Heart right ventricle (tissue), 16 donors: Measurements from ENCODE around the gene MACROD2. TPM values are rescaled to one million over a fixed set of nuclear protein-coding genes. Genes with fewer than 3 reads are reported as not detected.

ENCODE experiments used
- ATAC-seq, 8 donors: fragments of 200-7000 bp; cut with Tn5 transposase; one replicate each; pipeline ENCODE4 v1.9.1; 2020; ENCODE audit warnings: mild to moderate bottlenecking in 8 of 8, moderate library complexity in 8 of 8, moderate number of reproducible peaks in 1 of 8
- DNase-seq, 2 donors: peaks; one replicate each; pipeline ENCODE4 v3.0.0-alpha.2; 2020
- H3K27ac ChIP-seq, 10 donors: fragments of 200-600 bp; sonication (generic) in 2 of 10; one replicate each; pipeline versions ENCODE4 v1.5.0 to v1.8.0; 2020 to 2022; ENCODE audit warnings: mild to moderate bottlenecking in 3 of 10
- H3K27me3 ChIP-seq, 7 donors: fragments of 200-600 bp; one replicate each; pipeline ENCODE4 v1.8.0; 2021 to 2022; ENCODE audit warnings: mild to moderate bottlenecking in 2 of 7
- H3K36me3 ChIP-seq, 9 donors: fragments of 200-600 bp; sonication (generic) in 1 of 9; one replicate each; pipeline versions ENCODE4 v1.5.0 to v1.8.0; 2020 to 2022; ENCODE audit warnings: mild to moderate bottlenecking in 2 of 9
- H3K4me1 ChIP-seq, 9 donors: fragments of 200-600 bp; sonication (generic) in 1 of 9; one replicate each; pipeline versions ENCODE4 v1.5.0 to v1.8.0; 2020 to 2022; ENCODE audit warnings: mild to moderate bottlenecking in 4 of 9
- H3K4me3 ChIP-seq, 10 donors: fragments of 200-600 bp; sonication (generic) in 2 of 10; one replicate each; pipeline versions ENCODE4 v1.5.0 to v1.8.0; 2020 to 2022; ENCODE audit warnings: mild to moderate bottlenecking in 7 of 10, moderate library complexity in 2 of 10
- H3K9me3 ChIP-seq, 11 donors: fragments of 200-600 bp in 10 of 11; sonication (generic) in 2 of 11; one replicate each; pipeline versions ENCODE4 v1.5.0 to v1.8.0; 2013 to 2022; ENCODE audit warnings: mild to moderate bottlenecking in 2 of 11, control low read depth in 1 of 11, moderate library complexity in 1 of 11
- CTCF ChIP-seq, 9 donors: fragments of 200-600 bp; sonication (generic) in 2 of 9; IDR thresholded peaks; one replicate each; pipeline versions ENCODE4 v1.5.0 to v1.8.0; 2021 to 2022; ENCODE audit warnings: antibody characterized with exemption in 9 of 9, mild to moderate bottlenecking in 5 of 9, moderate library complexity in 1 of 9
- WGBS, 2 donors: extraction: QIAGEN DNeasy Blood & Tissue Kit; methylation state at CpG; one replicate each; pipeline ENCODE4 v1.1.7; 2013; ENCODE audit warnings: inconsistent platforms in 1 of 2; 5-methylcytosine and 5-hydroxymethylcytosine counted together
- intact Hi-C, 10 donors: fragments of 100-400 bp; cut with DNase I; formaldehyde crosslinking; loops; one replicate each; pipeline versions ENCODE4 v1.11.1 to v1.14.2; 2022
- polyA plus RNA-seq, 2 donors: library from polyadenylated mRNA; stranded (reverse); fragments of 200-250 nt; gene quantifications; one replicate each; pipeline ENCODE4 v1.2.3, GENCODE V29; 2013
- total RNA-seq, 10 donors: library from RNA; stranded (reverse); fragmentation: NEBNext Ultra II Directional in 3 of 10; extraction: Animal tissue kit (Norgen Biotek cat#: 25700) in 3 of 10; gene quantifications; one replicate each; pipeline versions ENCODE4 v1.2.1 to v1.2.4, GENCODE V29; 2021 to 2023
- donor health status: Arrhythmogenic right ventricular cardiomyopathy.
- donor health status: ischemic (EF 13 %, LVEDD 7.1; RV severe dilation, severe dysfunction).
- donor health status: healthy with polysubstance abuse.
- donor health status: DM: no; HTN: yes; CAD: no.
- donor health status: DM: no; HTN: no; CAD: no.
- donor health status: ischemic (EF 25% LVEDD 6.9; RV normal size, moderate dysfunction).
- donor health status: ischemic (EF 25% LVEDD 5.7; RV mildly dilated, moderate dysfunction).
- donor health status: healthy.
- donor health status: DM: yes; HTN: yes; CAD: no.
- donor health status: Ischemic cardiomyopathy.
- donor health status: ischemic (EF 35%, LVEDD 5.7; RV mildly dilated, moderate dysfunction).
- donor health status: nonischemic (EF 11% LVEDD 7.7; RV severe dilation, severe dysfunction).
- donor health status: DM: yes; HTN: yes; CAD: no.
- donor health status: PGD.
- donor health status: ischemic (EF 29% LVEDD 5.4; RV normal size, mild dysfunction).
- donor health status: nonischemic (EF 23%, LVEDD 6.1; RV moderate dilation, normal function).

Gene MACROD2
- total and polyA plus RNA-seq, 12 donors, result 0.28 to 6.4 (median 4.1) TPM

DNA sequence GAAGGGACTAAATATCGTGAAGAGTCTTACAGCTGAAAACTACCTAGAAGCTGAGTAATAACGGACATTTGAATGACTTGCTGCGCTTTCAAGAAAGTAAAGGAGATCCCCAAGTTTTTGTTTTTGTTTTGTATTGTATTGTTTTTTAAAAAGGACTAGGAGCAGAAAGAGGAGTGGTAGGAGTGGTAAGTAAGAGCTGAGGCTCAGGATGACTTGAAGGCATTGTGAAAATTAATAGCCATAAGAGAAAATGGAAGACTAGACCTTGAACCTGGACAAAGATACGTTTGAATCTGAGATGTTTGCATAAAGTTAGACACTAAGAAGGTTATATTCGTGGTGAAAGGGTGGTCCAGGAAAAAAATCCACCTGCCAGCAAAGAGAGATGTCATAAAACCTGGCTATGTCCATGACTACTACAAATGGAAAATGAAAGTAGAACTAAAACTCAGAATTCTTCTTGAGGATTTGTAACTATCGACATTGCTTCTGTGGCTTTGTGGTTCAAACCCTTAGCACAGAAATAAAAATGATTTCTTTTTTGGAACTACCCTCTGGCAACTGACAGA is 1166.8 kb downstream of the MACROD2 start:
- DNase-seq (no peak), ATAC-seq (no peak)
- H3K27ac ChIP-seq, result no peak overlapping the region
- no peaks in the 10 kb centered on the region for H3K4me1 ChIP-seq
- intact Hi-C loops, result no loop called here
- peak overlapping the region in 1 of 10 donors; percentile 9 for H3K4me3 ChIP-seq
- no peak for TF ChIP-seq CTCF (IDR thresholded peaks at IDR 0.05)
- H3K27me3 ChIP-seq, result no peaks in the 10 kb centered on the region
- H3K9me3 ChIP-seq, result peaks cover 0 to 3% (median 0%) of the 10 kb centered on the region in 11 donors
- no peaks in the 10 kb centered on the region for H3K36me3 ChIP-seq
- WGBS, 2 donors, result 72 to 80% methylated on average over 6 of the region's 6 CpGs

- Histone ChIP-seq H3K27ac (no peak overlapping the region), H3K27me3 (no peaks in the 10 kb centered on the region), H3K36me3 (no peaks in the 10 kb centered on the region), H3K4me3 (no peak overlapping the region), H3K9me3 (peaks cover 0 to 3% (median 0%) of the 10 kb centered on the region in 11 donors), H3K4me1 (no peaks in the 10 kb centered on the region)
- intact Hi-C loops, result no loop called here
- DNase-seq, result no peak
- no peak for TF ChIP-seq CTCF (IDR thresholded peaks at IDR 0.05)
- ATAC-seq, result no peak
Observed at GRCh38 chr20:15163632-15164031, 1168.3 kb downstream of the MACROD2 start.

DNA sequence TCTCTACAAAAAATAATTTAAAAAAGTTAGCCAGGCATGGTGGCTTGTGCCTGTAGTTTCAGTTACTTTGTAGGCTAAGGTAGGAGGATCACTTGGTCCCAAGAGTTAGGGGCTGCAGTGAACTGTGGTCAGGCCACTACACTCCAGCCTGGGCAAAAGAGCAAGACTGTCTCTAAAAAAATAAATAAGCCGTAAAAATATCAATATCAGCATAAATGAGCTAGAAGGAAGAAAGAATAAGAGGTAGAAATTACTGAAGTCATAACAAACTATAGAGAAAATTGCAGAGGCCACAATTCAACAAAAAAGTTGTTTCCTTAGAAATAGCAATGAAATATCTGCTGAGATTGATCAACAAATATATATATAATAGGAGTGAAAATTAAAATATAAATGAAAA is 1169.4 kb downstream of the MACROD2 start:
- 89 to 97% methylated on average over 1 of the region's 1 CpG for WGBS, 2 donors
- no peaks in the 10 kb centered on the region for H3K36me3 ChIP-seq
- no peaks in the 10 kb centered on the region for H3K4me1 ChIP-seq
- no peak overlapping the region for H3K4me3 ChIP-seq
- no peak for TF ChIP-seq CTCF (IDR thresholded peaks at IDR 0.05)
- DNase-seq, result no peak
- H3K27me3 ChIP-seq, result no peaks in the 10 kb centered on the region
- intact Hi-C loops, result no loop called here
- ATAC-seq, result no peak
- no peak overlapping the region for H3K27ac ChIP-seq
- H3K9me3 ChIP-seq, result peaks cover 0 to 3% (median 0%) of the 10 kb centered on the region in 11 donors

- no peak for DNase-seq
- Histone ChIP-seq H3K27me3 (no peaks in the 10 kb centered on the region), H3K36me3 (no peaks in the 10 kb centered on the region), H3K9me3 (peaks cover 0 to 3% (median 0%) of the 10 kb centered on the region in 11 donors), H3K27ac (no peak overlapping the region), H3K4me3 (no peak overlapping the region), H3K4me1 (no peaks in the 10 kb centered on the region)
- no peak for ATAC-seq
- TF ChIP-seq CTCF (IDR thresholded peaks at IDR 0.05), result no peak
- intact Hi-C loops, result no loop called here
Observed at GRCh38 chr20:15166744-15167143, 1171.4 kb downstream of the MACROD2 start.
